A549 (cell line): ENCODE results near the gene CCDC71. TPM values are rescaled to one million over a fixed set of nuclear protein-coding genes. Genes with fewer than 3 reads are reported as not detected.

Experiments used
- ATAC-seq, 2 experiments: fragments of 200-7000 bp in 1 of 2; fragments of >200 bp in 1 of 2; cut with Nextera tagmentation in 1 of 2; cut with Tn5 transposase in 1 of 2; 3 replicates each; pipeline versions ENCODE4 v1.8.0 to v1.9.1; 2018 to 2020; ENCODE audit warnings: mild to moderate bottlenecking in 1 of 2, moderate library complexity in 1 of 2
- CTCF ChIA-PET: fragments of 300-600 bp; sonication (Branson Sonifier 250); formaldehyde crosslinking; extraction: SDS; loops from one replicate; lab custom pipeline; 2021; ENCODE audit warnings: antibody characterized with exemption, inconsistent platforms; lab: Yijun Ruan, JAX
- POLR2A ChIA-PET: fragments of 350-600 bp; formaldehyde crosslinking; extraction: SDS; loops from one replicate; lab custom pipeline; 2021; ENCODE audit warnings: antibody characterized with exemption, inconsistent platforms; lab: Yijun Ruan, JAX
- DNase-seq, 2 experiments: peaks; one replicate each; pipeline versions ENCODE4 v3.0.0 to v3.0.0-alpha.2; 2011 to 2016; ENCODE audit warnings: low read depth in 1 of 2, low spot score in 1 of 2
- FAIRE-seq: peaks from 2 replicates; lab custom pipeline; 2011; peaks lifted over from hg19 to GRCh38; lab: Jason Lieb, UNC
- H3K27ac ChIP-seq, 2 experiments: fragments of >200 bp; sonication (Bioruptor Twin); formaldehyde crosslinking; 3 replicates each; pipeline ENCODE4 v1.5.1; 2016 to 2017
- H3K4me1 ChIP-seq: fragments of >200 bp; sonication (Bioruptor Twin); formaldehyde crosslinking; 3 replicates; pipeline ENCODE4 v1.6.1; 2016
- H3K4me2 ChIP-seq: fragments of >200 bp; sonication (Bioruptor Twin); formaldehyde crosslinking; 3 replicates; pipeline ENCODE4 v1.6.1; 2016
- H3K4me3 ChIP-seq: fragments of >200 bp; sonication (Bioruptor Twin); formaldehyde crosslinking; 3 replicates; pipeline ENCODE4 v1.5.1; 2016
- H3K9me3 ChIP-seq: fragments of >200 bp; sonication (Bioruptor Twin); formaldehyde crosslinking; 3 replicates; pipeline ENCODE4 v1.6.1; 2016
- BHLHE40 ChIP-seq: IDR thresholded peaks from 2 replicates; pipeline ENCODE4 v1.6.1; 2012; ENCODE audit warnings: low read depth, low read length, inconsistent platforms
- CTCF ChIP-seq: fragments of >200 bp; sonication (Bioruptor Twin); formaldehyde crosslinking; IDR thresholded peaks from 3 replicates; pipeline ENCODE4 v1.5.1; 2016
- E2F6 ChIP-seq: IDR thresholded peaks from 2 replicates; pipeline ENCODE4 v1.6.1; 2012; ENCODE audit warnings: low read depth, borderline replicate concordance
- ELK1 ChIP-seq: fragments of 150-350 bp; IDR thresholded peaks from 2 replicates; pipeline ENCODE4 v1.6.1; 2014; ENCODE audit warnings: low read depth, mild to moderate bottlenecking, low read length
- FOSL2 ChIP-seq, 2 experiments: fragments of 450-650 bp in 1 of 2; fragments of >200 bp in 1 of 2; sonication (Bioruptor Twin) in 1 of 2; formaldehyde crosslinking; IDR thresholded peaks; 2 replicates each; pipeline versions ENCODE4 v1.5.0 to v1.6.1; 2016 to 2020; ENCODE audit warnings: mild to moderate bottlenecking in 1 of 2, moderate library complexity in 1 of 2
- FOXS1 ChIP-seq: fragments of 250-450 bp; sonication (Bioruptor Pico); IDR thresholded peaks from 2 replicates; pipeline ENCODE4 v1.5.0; 2020; ENCODE audit warnings: mild to moderate bottlenecking, moderate library complexity
- HDAC2 ChIP-seq: fragments of 200-600 bp; sonication (generic); IDR thresholded peaks from 2 replicates; pipeline ENCODE4 v1.6.1; 2016
- HOXB13 ChIP-seq: fragments of 250-450 bp; sonication (Bioruptor Pico); IDR thresholded peaks from 2 replicates; pipeline ENCODE4 v1.5.0; 2020; ENCODE audit warnings: low read depth, mild to moderate bottlenecking, moderate library complexity
- JUN ChIP-seq, 2 experiments: fragments of >200 bp; sonication (Bioruptor Twin); formaldehyde crosslinking; IDR thresholded peaks; 2 replicates in 1 of 2; 3 replicates in 1 of 2; pipeline ENCODE4 v1.6.1; 2016 to 2017
- JUNB ChIP-seq: fragments of >200 bp; sonication (Bioruptor Twin); formaldehyde crosslinking; IDR thresholded peaks from 2 replicates; pipeline ENCODE4 v1.6.1; 2016
- KDM1A ChIP-seq: fragments of 200-600 bp; sonication (generic); IDR thresholded peaks from 2 replicates; pipeline ENCODE4 v1.6.1; 2016; ENCODE audit warnings: low read depth, mild to moderate bottlenecking
- MAX ChIP-seq: IDR thresholded peaks from 2 replicates; pipeline ENCODE4 v1.6.1; 2012
- MAZ ChIP-seq: fragments of 150-350 bp; IDR thresholded peaks from 2 replicates; pipeline ENCODE4 v1.6.1; 2014; ENCODE audit warnings: antibody characterized with exemption, low read depth, low read length, borderline replicate concordance
- MYC ChIP-seq: IDR thresholded peaks from 2 replicates; pipeline ENCODE4 v1.6.1; 2012; ENCODE audit warnings: mild to moderate bottlenecking, inconsistent platforms, low read length, improper control_type of control experiment, borderline replicate concordance
- POLR2A ChIP-seq: IDR thresholded peaks from 2 replicates; pipeline ENCODE4 v1.6.1; 2012; ENCODE audit warnings: mild to moderate bottlenecking, low read length
- RAD21 ChIP-seq, 2 experiments: fragments of >200 bp in 1 of 2; sonication (Bioruptor Twin) in 1 of 2; formaldehyde crosslinking in 1 of 2; IDR thresholded peaks in 1 of 2; conservative IDR thresholded peaks in 1 of 2; 2 replicates in 1 of 2; 3 replicates in 1 of 2; pipeline ENCODE4 v1.6.1; 2012 to 2018; ENCODE audit warnings: inconsistent platforms in 1 of 2
- RCOR1 ChIP-seq: fragments of 150-350 bp; IDR thresholded peaks from 2 replicates; pipeline ENCODE4 v1.6.1; 2014; ENCODE audit warnings: antibody characterized with exemption, low read length, low read depth
- SMC3 ChIP-seq: fragments of >200 bp; sonication (Bioruptor Twin); formaldehyde crosslinking; IDR thresholded peaks from 3 replicates; pipeline ENCODE4 v1.6.1; 2018; ENCODE audit warnings: inconsistent platforms
- ZFP36 ChIP-seq: fragments of 450-650 bp; IDR thresholded peaks from 2 replicates; pipeline ENCODE4 v1.6.1; 2014; ENCODE audit warnings: borderline replicate concordance; ENCODE audit not compliant: partially characterized antibody
- ZSCAN20 ChIP-seq: fragments of 250-450 bp; sonication (Bioruptor Pico); IDR thresholded peaks from 2 replicates; pipeline ENCODE4 v1.8.0; 2022; ENCODE audit warnings: mild to moderate bottlenecking, moderate library complexity
- WGBS: methylation state at CpG from one replicate; pipeline ENCODE4 v1.1.6; 2017; ENCODE audit errors: missing lambda C conversion rate; 5-methylcytosine and 5-hydroxymethylcytosine counted together
- polyA plus RNA-seq, 4 experiments: library from polyadenylated mRNA; depleted of rRNA in 3 of 4; stranded (reverse); fragments of >200 nt; fragmentation: RNase III in 1 of 4; extraction: RNeasy Plus Mini Kit Qiagen cat#74134 plus additional on column Dnase treatment in 1 of 4; gene quantifications; 2 replicates in 3 of 4; 3 replicates in 1 of 4; pipeline ENCODE4 v1.2.3, GENCODE V29; 2011 to 2017

Gene CCDC71
- polyA plus RNA-seq, 2 of the 4 experiments (the other 2 are of a cell fraction) = 9.6 to 13.4 TPM

- ChIA-PET POLR2A (interaction anchor here (1.2 kb wide), 1 partner anchor 186 kb away, joined by 3 read pairs; no protein-coding TSS in a partner anchor), CTCF (interaction anchor here (0.6 to 2.6 kb wide), 40 partner anchors 8 to 300 kb away, joined by 3 to 20 read pairs (median 4); partner anchors contain the start of genes QRICH1 and USP4)
- peak within 1 kb of the TSS; percentile 66 for H3K4me3 ChIP-seq
- peak within 1 kb of the TSS; percentile 94 for H3K4me2 ChIP-seq
- peaks cover 9% of the 10 kb centered on the region for H3K9me3 ChIP-seq
- peak; percentile 83 to 93 for ATAC-seq
- peaks cover 25% of the 10 kb centered on the region for H3K4me1 ChIP-seq
- TF ChIP-seq MAX = peak; percentile 80
- TF ChIP-seq FOSL2 (IDR thresholded peaks at IDR 0.05) = no peak
- TF ChIP-seq FOSL2 (CRISPR knock-in tag; IDR thresholded peaks at IDR 0.05) = no peak
- TF ChIP-seq POLR2A = peak; percentile 39; the same call in 1 of the 2 replicates
- peak; percentile 66 to 80 for TF ChIP-seq RAD21 (conservative IDR thresholded peaks at IDR 0.05 in 1 of 2, IDR thresholded peaks at IDR 0.05 in 1 of 2)
- TF ChIP-seq ZSCAN20 (CRISPR knock-in tag) = no peak
- 0 out of 2 replicates have a peak, but pooled peaks have one; percentile 31 for TF ChIP-seq MYC
- peak; percentile 85 for TF ChIP-seq CTCF
- TF ChIP-seq JUNB = no peak
- TF ChIP-seq HOXB13 (CRISPR knock-in tag) = peak; percentile 59; the same call in 1 of the 2 replicates
- no peak for TF ChIP-seq RCOR1
- peak in 1 of 2 experiments; percentile 19; a peak in 1 of 5 replicates for TF ChIP-seq JUN (IDR thresholded peaks at IDR 0.05)
- TF ChIP-seq E2F6 = peak; percentile 56; the same call in 1 of the 2 replicates
- TF ChIP-seq ELK1 = no peak
- no peak for TF ChIP-seq ZFP36
- no peak for TF ChIP-seq FOXS1 (CRISPR knock-in tag)
- no peak for TF ChIP-seq MAZ
- TF ChIP-seq HDAC2 = no peak
- no peak for TF ChIP-seq BHLHE40
- TF ChIP-seq SMC3 = peak; percentile 78
- TF ChIP-seq KDM1A = no peak
- DNase-seq = peak; percentile 73 to 76
- H3K27ac ChIP-seq = peak within 1 kb of the TSS; percentile 81 to 87
- 2% methylated on average over 9 of the region's 57 CpGs for WGBS
- no peak for FAIRE-seq
Observed at GRCh38 chr3:49171119-49171774, 5.1 kb upstream of the CCDC71 start, which contains the start of gene KLHDC8B. TSS of gene KLHDC8B (plus strand) at chr3:49171598. CDS start at chr3:49172770, 1,172 bp downstream.

- POLR2A ChIA-PET = interaction anchor here (1.2 kb wide), 1 partner anchor 187 kb away, joined by 3 read pairs; no protein-coding TSS in a partner anchor
- peaks cover 9% of the 10 kb centered on the region for H3K9me3 ChIP-seq
- FAIRE-seq = no peak
- peak overlapping the region; percentile 66 for H3K4me3 ChIP-seq
- H3K4me2 ChIP-seq = peak overlapping the region; percentile 94
- TF ChIP-seq ZSCAN20 (CRISPR knock-in tag) = no peak
- TF ChIP-seq, all 56 proteins: peak for 0
- DNase-seq (no peak), ATAC-seq (peak; percentile 21 to 30)
- WGBS = no CpG with 5 or more reads among the region's 1 CpG
- Histone ChIP-seq H3K27ac (peak overlapping the region; percentile 81 to 87), H3K4me1 (peaks cover 25% of the 10 kb centered on the region)
- CTCF ChIA-PET = interaction anchor here (0.6 to 2.6 kb wide), 44 partner anchors 8 to 1382 kb away, joined by 3 to 20 read pairs (median 4); partner anchors contain the start of genes QRICH1 and USP4
Observed at GRCh38 chr3:49170744-49171118, 4.6 kb upstream of the CCDC71 start.
